IMR-90 (cell line): ENCODE data around the gene USP53. TPM values are rescaled to one million over a fixed set of nuclear protein-coding genes. Genes with fewer than 3 reads are reported as not detected.

ENCODE experiments used
- ATAC-seq: fragments of 200-7000 bp; cut with Tn5 transposase; 2 replicates; pipeline ENCODE4 v1.9.1; 2020; ENCODE audit warnings: low read depth, mild to moderate bottlenecking, moderate library complexity
- BruUV-seq: library from RNA; stranded (reverse); fragments of 400-500 nt; replicated peaks from 2 replicates; lab custom pipeline; 2021; lab: Mats Ljungman, UMichigan
- CTCF ChIA-PET: fragments of 300-600 bp; formaldehyde crosslinking; extraction: SDS; loops from one replicate; lab custom pipeline; 2021; ENCODE audit warnings: antibody characterized with exemption; lab: Yijun Ruan, JAX
- POLR2A ChIA-PET: fragments of 300-600 bp; sonication (Branson Sonifier 250); formaldehyde crosslinking; loops from one replicate; lab custom pipeline; 2022; ENCODE audit warnings: antibody characterized with exemption; ENCODE audit not compliant: unreplicated experiment; lab: Charles Lee
- DNase-seq: peaks from one replicate; pipeline ENCODE4 v3.0.0; 2013
- H2AFZ ChIP-seq: replicated peaks from 2 replicates; pipeline ENCODE3; 2013; ENCODE audit warnings: low read length, mild to moderate bottlenecking; ENCODE audit not compliant: poor library complexity
- H2AK5ac ChIP-seq: 2 replicates; pipeline ENCODE4 v1.6.1; 2013; ENCODE audit warnings: low read depth, low read length, inconsistent platforms
- H2AK9ac ChIP-seq: replicated peaks from 2 replicates; pipeline ENCODE3; 2013; ENCODE audit warnings: mild to moderate bottlenecking, low read depth, low read length, moderate library complexity; ENCODE audit not compliant: poor library complexity
- H2BK120ac ChIP-seq: 2 replicates; pipeline ENCODE4 v1.6.1; 2013; ENCODE audit warnings: low read depth, low read length, inconsistent platforms
- H2BK15ac ChIP-seq: 3 replicates; pipeline ENCODE4 v1.6.1; 2013; ENCODE audit warnings: low read depth, low read length, inconsistent platforms
- H2BK20ac ChIP-seq: 2 replicates; pipeline ENCODE4 v1.6.1; 2013; ENCODE audit warnings: low read depth, mild to moderate bottlenecking, inconsistent platforms, low read length, moderate library complexity
- H2BK5ac ChIP-seq: 2 replicates; pipeline ENCODE4 v1.6.1; 2013; ENCODE audit warnings: mild to moderate bottlenecking, low read depth, low read length, inconsistent platforms; ENCODE audit not compliant: poor library complexity, severe bottlenecking
- H3K14ac ChIP-seq: replicated peaks from 2 replicates; pipeline ENCODE4 v1.6.1; 2013; ENCODE audit warnings: low read depth, low read length, inconsistent platforms
- H3K18ac ChIP-seq: 2 replicates; pipeline ENCODE4 v1.6.1; 2013; ENCODE audit warnings: low read depth, low read length, control low read depth
- H3K23ac ChIP-seq: 2 replicates; pipeline ENCODE4 v1.6.1; 2013; ENCODE audit warnings: low read depth, low read length, inconsistent platforms
- H3K27ac ChIP-seq: 2 replicates; pipeline ENCODE4 v1.5.1; 2013; ENCODE audit warnings: mild to moderate bottlenecking, control low read depth, low read length; ENCODE audit not compliant: insufficient read depth
- H3K27me3 ChIP-seq: 2 replicates; pipeline ENCODE4 v1.6.1; 2013; ENCODE audit warnings: low read length; ENCODE audit not compliant: control insufficient read depth, insufficient read depth
- H3K36me3 ChIP-seq: 2 replicates; pipeline ENCODE4 v1.6.1; 2013; ENCODE audit warnings: low read length, mixed read lengths; ENCODE audit not compliant: control insufficient read depth, insufficient read depth
- H3K4ac ChIP-seq: 2 replicates; pipeline ENCODE4 v1.6.1; 2013; ENCODE audit warnings: low read depth, low read length, inconsistent platforms
- H3K4me1 ChIP-seq: 2 replicates; pipeline ENCODE4 v1.6.1; 2013; ENCODE audit warnings: low read length, mixed read lengths; ENCODE audit not compliant: control insufficient read depth, insufficient read depth
- H3K4me2 ChIP-seq: 2 replicates; pipeline ENCODE4 v1.6.1; 2013; ENCODE audit warnings: low read depth, mild to moderate bottlenecking, control low read depth, low read length, moderate library complexity
- H3K4me3 ChIP-seq: 2 replicates; pipeline ENCODE4 v1.5.1; 2013; ENCODE audit warnings: low read depth, mild to moderate bottlenecking, control low read depth, low read length, moderate library complexity; ENCODE audit not compliant: insufficient read depth
- H3K56ac ChIP-seq: 2 replicates; pipeline ENCODE4 v1.6.1; 2013; ENCODE audit warnings: low read length, inconsistent platforms; ENCODE audit not compliant: insufficient read depth; ENCODE audit errors: extremely low read depth
- H3K79me1 ChIP-seq, 2 experiments: 2 replicates each; pipeline ENCODE4 v1.6.1; 2013; ENCODE audit warnings: low read length in 2 of 2, inconsistent platforms in 1 of 2, low read depth in 1 of 2
- H3K9ac ChIP-seq: 2 replicates; pipeline ENCODE4 v1.6.1; 2013; ENCODE audit warnings: low read depth, low read length, control low read depth
- H3K9me1 ChIP-seq: 2 replicates; pipeline ENCODE4 v1.6.1; 2013; ENCODE audit warnings: low read length, inconsistent platforms; ENCODE audit not compliant: insufficient read depth
- H3K9me3 ChIP-seq: 2 replicates; pipeline ENCODE4 v1.6.1; 2013; ENCODE audit warnings: low read length; ENCODE audit not compliant: control insufficient read depth, insufficient read depth
- H4K20me1 ChIP-seq: 2 replicates; pipeline ENCODE4 v1.6.1; 2013; ENCODE audit warnings: low read length, inconsistent platforms; ENCODE audit not compliant: insufficient read depth
- H4K5ac ChIP-seq: 2 replicates; pipeline ENCODE4 v1.6.1; 2013; ENCODE audit warnings: mild to moderate bottlenecking, low read depth, low read length, control low read depth
- H4K8ac ChIP-seq, 2 experiments: 2 replicates each; pipeline ENCODE4 v1.6.1; 2013; ENCODE audit warnings: low read depth in 2 of 2, low read length in 2 of 2, control low read depth in 1 of 2, inconsistent platforms in 1 of 2
- H4K91ac ChIP-seq: 2 replicates; pipeline ENCODE4 v1.6.1; 2013; ENCODE audit warnings: low read depth, low read length, inconsistent platforms; ENCODE audit not compliant: insufficient read depth
- BHLHE40 ChIP-seq: fragments of 150-350 bp; IDR thresholded peaks from 2 replicates; pipeline ENCODE4 v1.6.1; 2016; ENCODE audit warnings: mild to moderate bottlenecking, low read depth, low read length
- CEBPB ChIP-seq: IDR thresholded peaks from 2 replicates; pipeline ENCODE4 v1.6.1; 2012; ENCODE audit warnings: low read depth, low read length, improper control_type of control experiment
- CHD1 ChIP-seq: IDR thresholded peaks from 2 replicates; pipeline ENCODE4 v1.6.1; 2012; ENCODE audit warnings: low read depth, low read length, improper control_type of control experiment
- FOS ChIP-seq: fragments of 150-350 bp; IDR thresholded peaks from 2 replicates; pipeline ENCODE4 v1.6.1; 2016; ENCODE audit warnings: low read depth, low read length
- MAFK ChIP-seq: IDR thresholded peaks from 2 replicates; pipeline ENCODE4 v1.6.1; 2012; ENCODE audit warnings: low read depth, low read length, improper control_type of control experiment
- MAZ ChIP-seq: IDR thresholded peaks from 2 replicates; pipeline ENCODE4 v1.6.1; 2012; ENCODE audit warnings: low read depth, mild to moderate bottlenecking, low read length, improper control_type of control experiment, moderate library complexity, borderline replicate concordance
- MXI1 ChIP-seq: IDR thresholded peaks from 2 replicates; pipeline ENCODE4 v1.6.1; 2012; ENCODE audit warnings: low read depth, mild to moderate bottlenecking, low read length, moderate library complexity, borderline replicate concordance
- NFE2L2 ChIP-seq: fragments of 150-350 bp; IDR thresholded peaks from 2 replicates; pipeline ENCODE4 v1.6.1; 2016; ENCODE audit warnings: low read depth, mild to moderate bottlenecking, low read length
- POLR2A ChIP-seq: IDR thresholded peaks from 2 replicates; pipeline ENCODE4 v1.6.1; 2012; ENCODE audit warnings: mild to moderate bottlenecking, low read depth, low read length
- RAD21 ChIP-seq: IDR thresholded peaks from 2 replicates; pipeline ENCODE4 v1.6.1; 2012; ENCODE audit warnings: low read length, improper control_type of control experiment
- RCOR1 ChIP-seq: IDR thresholded peaks from 2 replicates; pipeline ENCODE4 v1.6.1; 2012; ENCODE audit warnings: mild to moderate bottlenecking, low read length, improper control_type of control experiment; ENCODE audit not compliant: insufficient replicate concordance
- RFX5 ChIP-seq: IDR thresholded peaks from 2 replicates; pipeline ENCODE4 v1.8.0; 2012; ENCODE audit warnings: low read depth, mild to moderate bottlenecking, low read length, moderate library complexity
- SMC3 ChIP-seq: fragments of 150-350 bp; IDR thresholded peaks from 2 replicates; pipeline ENCODE4 v1.6.1; 2016; ENCODE audit warnings: low read depth, mild to moderate bottlenecking, antibody characterized with exemption, low read length, moderate library complexity
- dilution Hi-C: fragments of 300-500 bp; cut with HindIII; formaldehyde crosslinking; loops from one replicate; pipeline ENCODE4 v1.14.3; 2018; ENCODE audit warnings: low sequenced_read_pairs; ENCODE audit not compliant: unreplicated experiment
- in situ Hi-C: fragments of 300-500 bp; cut with MboI; formaldehyde crosslinking; loops from 3 replicates; pipeline ENCODE4 v1.14.3; 2019; ENCODE audit warnings: low sequenced_read_pairs, inconsistent platforms, mixed read lengths
- intact Hi-C: fragments of 100-400 bp; cut with micrococcal nuclease; formaldehyde crosslinking; loops from 2 replicates; pipeline ENCODE4 v1.10.0; 2022
- polyA plus RNA-seq, 3 experiments: library from polyadenylated mRNA; depleted of rRNA; stranded (reverse); fragments of >200 nt; gene quantifications; 2 replicates each; pipeline ENCODE4 v1.2.3, GENCODE V29; 2012; ENCODE audit warnings: low replicate concordance in 1 of 3
- total RNA-seq: library from RNA; depleted of rRNA; stranded (reverse); fragments of >200 nt; gene quantifications from 2 replicates; pipeline ENCODE4 v1.2.3, GENCODE V29; 2012
- TF ChIP-seq, protein P1 (sequence below): conservative IDR thresholded peaks from 2 replicates; pipeline ENCODE4 v1.5.1; 2012; ENCODE audit warnings: mild to moderate bottlenecking, low read depth, low read length, improper control_type of control experiment
- TF ChIP-seq, protein P2 (sequence below): fragments of 150-350 bp; IDR thresholded peaks from 2 replicates; pipeline ENCODE4 v1.6.1; 2017; ENCODE audit warnings: mild to moderate bottlenecking, antibody characterized with exemption, low read length, low read depth
- TF ChIP-seq, protein P3 (sequence below): fragments of 150-350 bp; IDR thresholded peaks from 2 replicates; pipeline ENCODE4 v1.6.1; 2016; ENCODE audit warnings: low read depth, mild to moderate bottlenecking, low read length, moderate library complexity, borderline replicate concordance

Gene USP53
- total and polyA plus RNA-seq, 2 of the 4 experiments (the other 2 are of a cell fraction) = 11.2 to 24.0 TPM

DNA sequence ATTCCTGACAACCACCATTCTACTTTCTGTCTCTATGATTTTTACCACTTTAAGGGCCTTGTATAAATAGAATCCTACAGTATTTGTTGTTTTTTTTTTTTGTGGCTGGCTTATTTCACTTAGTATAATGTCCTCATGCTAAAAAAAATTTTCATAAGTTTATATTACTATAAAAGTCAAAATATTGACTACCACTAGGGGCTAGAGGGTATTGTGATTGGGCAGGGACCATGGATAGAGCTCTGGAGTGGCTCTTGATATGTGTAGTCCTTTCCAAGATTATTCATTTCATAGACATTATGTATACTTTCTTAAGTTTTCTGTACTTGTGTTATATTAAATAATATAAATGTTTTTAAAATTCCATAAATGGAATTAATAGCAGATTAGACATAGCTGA is 42.3 kb upstream of the USP53 start:
- Histone ChIP-seq H3K27ac (no peak overlapping the region), H2AK5ac (no peak overlapping the region), H4K8ac (no peak overlapping the region), H3K23ac (no peak overlapping the region), H4K5ac (no peak overlapping the region), H4K91ac (no peak overlapping the region), H3K79me1 (no peaks in the 10 kb centered on the region), H3K4me3 (no peak overlapping the region), H3K4ac (no peak overlapping the region), H2BK15ac (no peak overlapping the region), H3K9ac (no peak overlapping the region), H2BK20ac (no peak overlapping the region), H2BK120ac (no peak overlapping the region), H2BK5ac (no peak overlapping the region), H3K36me3 (no peaks in the 10 kb centered on the region), H3K9me1 (no peaks in the 10 kb centered on the region), H2AFZ (no peak overlapping the region), H3K14ac (no peak overlapping the region), H3K9me3 (no peaks in the 10 kb centered on the region), H3K4me1 (no peaks in the 10 kb centered on the region), H2AK9ac (no peak overlapping the region), H3K56ac (no peak overlapping the region), H3K4me2 (no peak overlapping the region), H3K27me3 (no peaks in the 10 kb centered on the region), H4K20me1 (no peaks in the 10 kb centered on the region), H3K18ac (no peak overlapping the region)
- no peak for DNase-seq
- ChIA-PET CTCF (no interaction called here), POLR2A (interaction anchor here (0.5 kb wide), 1 partner anchor 13 kb away, joined by 3 read pairs; no protein-coding TSS in a partner anchor)
- TF ChIP-seq MXI1 = no peak
- TF ChIP-seq RCOR1 = no peak
- TF ChIP-seq MAFK = no peak
- TF ChIP-seq, protein P1, sequence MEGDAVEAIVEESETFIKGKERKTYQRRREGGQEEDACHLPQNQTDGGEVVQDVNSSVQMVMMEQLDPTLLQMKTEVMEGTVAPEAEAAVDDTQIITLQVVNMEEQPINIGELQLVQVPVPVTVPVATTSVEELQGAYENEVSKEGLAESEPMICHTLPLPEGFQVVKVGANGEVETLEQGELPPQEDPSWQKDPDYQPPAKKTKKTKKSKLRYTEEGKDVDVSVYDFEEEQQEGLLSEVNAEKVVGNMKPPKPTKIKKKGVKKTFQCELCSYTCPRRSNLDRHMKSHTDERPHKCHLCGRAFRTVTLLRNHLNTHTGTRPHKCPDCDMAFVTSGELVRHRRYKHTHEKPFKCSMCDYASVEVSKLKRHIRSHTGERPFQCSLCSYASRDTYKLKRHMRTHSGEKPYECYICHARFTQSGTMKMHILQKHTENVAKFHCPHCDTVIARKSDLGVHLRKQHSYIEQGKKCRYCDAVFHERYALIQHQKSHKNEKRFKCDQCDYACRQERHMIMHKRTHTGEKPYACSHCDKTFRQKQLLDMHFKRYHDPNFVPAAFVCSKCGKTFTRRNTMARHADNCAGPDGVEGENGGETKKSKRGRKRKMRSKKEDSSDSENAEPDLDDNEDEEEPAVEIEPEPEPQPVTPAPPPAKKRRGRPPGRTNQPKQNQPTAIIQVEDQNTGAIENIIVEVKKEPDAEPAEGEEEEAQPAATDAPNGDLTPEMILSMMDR = no peak
- TF ChIP-seq CHD1 = no peak
- no peak for TF ChIP-seq RAD21
- TF ChIP-seq, protein P2, sequence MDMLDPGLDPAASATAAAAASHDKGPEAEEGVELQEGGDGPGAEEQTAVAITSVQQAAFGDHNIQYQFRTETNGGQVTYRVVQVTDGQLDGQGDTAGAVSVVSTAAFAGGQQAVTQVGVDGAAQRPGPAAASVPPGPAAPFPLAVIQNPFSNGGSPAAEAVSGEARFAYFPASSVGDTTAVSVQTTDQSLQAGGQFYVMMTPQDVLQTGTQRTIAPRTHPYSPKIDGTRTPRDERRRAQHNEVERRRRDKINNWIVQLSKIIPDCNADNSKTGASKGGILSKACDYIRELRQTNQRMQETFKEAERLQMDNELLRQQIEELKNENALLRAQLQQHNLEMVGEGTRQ = no peak
- no peak for TF ChIP-seq NFE2L2
- TF ChIP-seq, protein P3, sequence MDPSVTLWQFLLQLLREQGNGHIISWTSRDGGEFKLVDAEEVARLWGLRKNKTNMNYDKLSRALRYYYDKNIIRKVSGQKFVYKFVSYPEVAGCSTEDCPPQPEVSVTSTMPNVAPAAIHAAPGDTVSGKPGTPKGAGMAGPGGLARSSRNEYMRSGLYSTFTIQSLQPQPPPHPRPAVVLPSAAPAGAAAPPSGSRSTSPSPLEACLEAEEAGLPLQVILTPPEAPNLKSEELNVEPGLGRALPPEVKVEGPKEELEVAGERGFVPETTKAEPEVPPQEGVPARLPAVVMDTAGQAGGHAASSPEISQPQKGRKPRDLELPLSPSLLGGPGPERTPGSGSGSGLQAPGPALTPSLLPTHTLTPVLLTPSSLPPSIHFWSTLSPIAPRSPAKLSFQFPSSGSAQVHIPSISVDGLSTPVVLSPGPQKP = no peak
- TF ChIP-seq CEBPB = no peak
- no peak for TF ChIP-seq SMC3
- TF ChIP-seq BHLHE40 = no peak
- no peak for TF ChIP-seq RFX5
- no peak for TF ChIP-seq MAZ
- no peak for TF ChIP-seq FOS
- TF ChIP-seq POLR2A = no peak
- intact Hi-C loops = no loop called here
- no peak for ATAC-seq
- in situ Hi-C loops = no loop called here
- BruUV-seq = no TSS peak
- dilution Hi-C loops = no loop called here
